GM10266 (cell line): ENCODE data around the gene UPF1.

Experiments used
- DNase-seq: peaks from one replicate; pipeline ENCODE4 v3.0.0; 2012; ENCODE audit errors: extremely low spot score
- CTCF ChIP-seq: IDR thresholded peaks from 2 replicates; pipeline ENCODE4 v1.5.1; 2012; ENCODE audit warnings: mild to moderate bottlenecking, low read depth; ENCODE audit not compliant: control insufficient read depth, insufficient read depth; ENCODE audit errors: missing control alignments

The UPF1 gene

GRCh38 chr19:18870531-18871172 is 38.9 kb downstream of the UPF1 start:
- no peak for DNase-seq
- TF ChIP-seq CTCF, result no peak

- no peak for DNase-seq
- TF ChIP-seq CTCF, result no peak
Measured at GRCh38 chr19:18871543-18871942, 39.8 kb downstream of the UPF1 start.

GRCh38 chr19:18875726-18876125 is 44.0 kb downstream of the UPF1 start:
- DNase-seq, result no peak
- no peak for TF ChIP-seq CTCF

- no peak for TF ChIP-seq CTCF
- DNase-seq, result no peak
Measured at GRCh38 chr19:18876865-18877264, 45.1 kb downstream of the UPF1 start.

- DNase-seq, result no peak
- no peak for TF ChIP-seq CTCF
Measured at GRCh38 chr19:18878058-18878797, 46.5 kb downstream of the UPF1 start.

- no peak for DNase-seq
- no peak for TF ChIP-seq CTCF
Measured at GRCh38 chr19:18878858-18879578, 47.3 kb downstream of the UPF1 start.
